Vagina (tissue), 2 donors: ENCODE measurements around the gene SLC36A3.

Source experiments
- POLR2A ChIP-seq, 2 donors: fragments of 450-650 bp; IDR thresholded peaks; one replicate each; pipeline ENCODE4 v1.6.1; 2017; ENCODE audit warnings: antibody characterized with exemption in 2 of 2, mild to moderate bottlenecking in 2 of 2, moderate library complexity in 2 of 2
- POLR2AphosphoS5 ChIP-seq, 2 donors: sonication (generic); formaldehyde crosslinking; IDR thresholded peaks; one replicate each; pipeline ENCODE4 v1.9.0; 2017; ENCODE audit warnings: antibody characterized with exemption in 2 of 2, mild to moderate bottlenecking in 2 of 2, low read depth in 1 of 2; ENCODE audit not compliant: insufficient read depth in 1 of 2
- TF ChIP-seq, protein P1 (sequence below), 3 experiments: fragments of 450-650 bp in 2 of 3; fragments of 200-600 bp in 1 of 3; sonication (generic) in 1 of 3; IDR thresholded peaks; one replicate each; pipeline ENCODE4 v1.5.1; 2017 to 2019; ENCODE audit warnings: antibody characterized with exemption in 3 of 3, mild to moderate bottlenecking in 2 of 3, moderate library complexity in 2 of 3

DNA sequence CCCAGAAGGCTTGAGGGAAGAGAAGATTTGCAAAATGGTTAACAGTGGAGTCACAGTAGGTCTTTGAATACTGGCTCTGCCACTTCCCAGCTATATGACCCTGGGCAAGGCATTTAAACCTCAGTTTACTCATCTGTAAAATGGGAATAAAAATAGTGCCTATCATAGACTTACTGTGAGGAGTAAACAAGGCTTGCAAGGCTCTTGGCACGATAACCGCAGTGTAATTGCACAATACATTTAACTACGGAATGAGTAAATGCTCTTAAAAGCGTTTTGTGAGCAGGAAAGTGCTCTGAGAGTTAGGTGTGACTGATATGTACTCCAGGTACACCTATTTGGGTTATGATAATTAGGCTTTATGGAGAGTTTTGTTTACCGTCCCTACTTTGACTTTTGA is 8.4 kb downstream of the SLC36A3 start:
- TF ChIP-seq, protein P1, sequence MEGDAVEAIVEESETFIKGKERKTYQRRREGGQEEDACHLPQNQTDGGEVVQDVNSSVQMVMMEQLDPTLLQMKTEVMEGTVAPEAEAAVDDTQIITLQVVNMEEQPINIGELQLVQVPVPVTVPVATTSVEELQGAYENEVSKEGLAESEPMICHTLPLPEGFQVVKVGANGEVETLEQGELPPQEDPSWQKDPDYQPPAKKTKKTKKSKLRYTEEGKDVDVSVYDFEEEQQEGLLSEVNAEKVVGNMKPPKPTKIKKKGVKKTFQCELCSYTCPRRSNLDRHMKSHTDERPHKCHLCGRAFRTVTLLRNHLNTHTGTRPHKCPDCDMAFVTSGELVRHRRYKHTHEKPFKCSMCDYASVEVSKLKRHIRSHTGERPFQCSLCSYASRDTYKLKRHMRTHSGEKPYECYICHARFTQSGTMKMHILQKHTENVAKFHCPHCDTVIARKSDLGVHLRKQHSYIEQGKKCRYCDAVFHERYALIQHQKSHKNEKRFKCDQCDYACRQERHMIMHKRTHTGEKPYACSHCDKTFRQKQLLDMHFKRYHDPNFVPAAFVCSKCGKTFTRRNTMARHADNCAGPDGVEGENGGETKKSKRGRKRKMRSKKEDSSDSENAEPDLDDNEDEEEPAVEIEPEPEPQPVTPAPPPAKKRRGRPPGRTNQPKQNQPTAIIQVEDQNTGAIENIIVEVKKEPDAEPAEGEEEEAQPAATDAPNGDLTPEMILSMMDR (IDR thresholded peaks at IDR 0.05), result no peak
- no peak for TF ChIP-seq POLR2A (IDR thresholded peaks at IDR 0.05)
- peak in 1 of 2 donors; percentile 68 for TF ChIP-seq POLR2AphosphoS5 (IDR thresholded peaks at IDR 0.05; ENCODE audit: insufficient read depth in 1 of 2, low read depth in 1 of 2)
